ENCODE results near the gene PIF1.
"Not testable (repeated sequence)": the region's sequence is repeated elsewhere in the genome, so short reads cannot be mapped to it uniquely, and the experiment has no call there.

Gene PIF1

GRCh38 chr15:64808785-64809453, 16.5 kb downstream of the PIF1 start:
- DNase-seq, result no peak

- DNase-seq, result no peak
Observed at GRCh38 chr15:64807751-64808222, 17.7 kb downstream of the PIF1 start.

GRCh38 chr15:64807051-64807749, 18.2 kb downstream of the PIF1 start:
- no peak for DNase-seq

DNA sequence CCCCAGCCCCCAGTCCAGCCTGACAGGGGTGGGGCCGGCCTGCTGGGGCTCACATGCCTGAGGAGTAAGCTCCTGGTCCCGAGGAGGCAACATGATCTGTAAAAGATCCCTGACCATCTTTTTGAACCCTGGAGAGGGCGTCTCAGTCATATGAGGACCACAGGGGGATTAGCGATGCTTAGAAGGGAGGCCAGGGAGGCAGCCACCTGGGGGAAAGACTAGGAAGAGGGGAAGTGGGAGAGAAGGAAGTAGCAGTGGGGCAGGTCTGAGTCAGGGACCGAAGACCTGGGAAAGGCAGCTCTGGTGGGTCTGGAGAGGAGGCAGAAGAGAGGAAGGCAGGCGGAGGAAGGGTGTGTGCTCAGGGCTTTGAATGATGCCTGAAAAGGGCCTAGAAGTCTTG, 18.9 kb downstream of the PIF1 start:
- DNase-seq, result no peak

- no peak for DNase-seq
Observed at GRCh38 chr15:64804619-64805018, 20.8 kb downstream of the PIF1 start.

- DNase-seq, result no peak
Observed at GRCh38 chr15:64803526-64803925, 21.9 kb downstream of the PIF1 start.

- no peak for DNase-seq
Observed at GRCh38 chr15:64800476-64800875, 25.0 kb downstream of the PIF1 start.

DNA sequence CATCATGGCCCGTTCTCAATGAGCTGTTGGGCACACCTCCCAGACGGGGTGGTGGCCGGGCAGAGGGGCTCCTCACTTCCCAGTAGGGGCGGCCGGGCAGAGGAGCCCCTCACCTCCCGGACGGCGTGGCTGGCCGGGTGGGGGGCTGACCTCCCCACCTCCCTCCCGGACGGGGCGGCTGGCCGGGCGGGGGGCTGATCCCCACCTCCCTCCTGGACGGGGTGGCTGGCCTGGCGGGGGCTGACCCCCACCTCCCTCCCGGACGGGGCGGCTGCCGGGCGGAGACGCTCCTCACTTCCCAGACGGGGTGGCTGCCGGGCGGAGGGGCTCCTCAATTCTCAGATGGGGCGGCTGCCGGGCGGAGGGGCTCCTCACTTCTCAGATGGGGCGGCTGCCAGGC, 26.5 kb downstream of the PIF1 start:
- not testable (repeated sequence) for DNase-seq

DNA sequence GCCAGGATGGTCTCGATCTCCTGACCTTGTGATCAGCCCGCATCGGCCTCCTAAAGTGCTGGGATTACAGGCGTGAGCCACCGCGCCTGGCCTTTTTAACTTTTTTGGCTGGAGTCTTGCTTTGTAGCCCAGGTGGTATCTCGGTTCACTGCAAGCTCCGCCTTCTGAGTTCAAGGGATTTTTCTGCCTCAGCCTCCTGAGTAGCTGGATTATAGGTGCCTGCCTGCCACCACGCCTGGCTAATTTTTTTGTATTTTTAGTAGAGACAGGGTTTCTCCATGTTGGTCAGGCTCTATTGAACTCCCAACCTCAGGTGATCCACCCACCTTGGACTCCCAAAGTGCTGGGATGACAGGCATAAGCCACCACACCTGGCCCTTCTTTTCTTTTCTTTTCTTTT, 29.5 kb downstream of the PIF1 start:
- DNase-seq, result not testable (repeated sequence)

DNA sequence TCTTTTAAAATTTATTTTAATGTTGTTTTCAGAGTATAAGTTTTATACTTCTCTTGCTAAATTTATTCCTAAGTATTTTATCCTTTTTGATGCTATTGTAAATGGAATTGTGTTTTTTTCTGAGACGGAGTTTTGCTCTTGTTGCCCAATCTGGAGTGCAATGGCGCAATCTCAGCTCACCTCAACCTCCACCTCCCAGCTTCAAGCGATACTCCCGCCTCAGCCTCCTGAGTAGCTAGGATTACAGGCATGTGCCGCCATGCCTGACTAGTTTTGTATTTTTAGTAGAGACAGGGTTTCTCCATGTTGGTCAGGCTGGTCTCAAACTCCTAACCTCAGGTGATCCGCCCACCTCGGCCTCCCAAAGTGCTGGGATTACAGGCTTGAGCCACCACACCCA, 30.1 kb downstream of the PIF1 start:
- not testable (repeated sequence) for DNase-seq

GRCh38 chr15:64792282-64792681, 33.2 kb downstream of the PIF1 start:
- no peak for DNase-seq

DNA sequence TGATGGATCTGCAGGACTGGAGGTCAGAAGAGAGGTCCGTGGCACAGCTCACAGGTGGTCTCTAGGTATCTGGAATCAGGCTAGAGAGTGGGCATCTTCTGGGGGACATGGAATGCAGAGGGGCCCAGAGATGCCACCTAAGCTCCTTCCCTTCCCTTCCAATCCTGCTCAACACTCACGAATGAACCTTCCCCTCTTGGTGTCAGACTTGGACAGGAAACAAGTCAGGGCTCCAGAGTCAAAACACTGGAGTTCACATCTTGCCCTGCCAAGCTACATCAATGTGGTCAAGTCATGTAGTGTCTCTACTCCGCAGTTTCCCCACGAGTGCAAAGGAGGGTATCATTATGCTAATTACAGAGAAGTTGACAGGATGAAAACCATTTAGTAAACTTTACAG, 34.0 kb downstream of the PIF1 start:
- DNase-seq, result no peak

DNA sequence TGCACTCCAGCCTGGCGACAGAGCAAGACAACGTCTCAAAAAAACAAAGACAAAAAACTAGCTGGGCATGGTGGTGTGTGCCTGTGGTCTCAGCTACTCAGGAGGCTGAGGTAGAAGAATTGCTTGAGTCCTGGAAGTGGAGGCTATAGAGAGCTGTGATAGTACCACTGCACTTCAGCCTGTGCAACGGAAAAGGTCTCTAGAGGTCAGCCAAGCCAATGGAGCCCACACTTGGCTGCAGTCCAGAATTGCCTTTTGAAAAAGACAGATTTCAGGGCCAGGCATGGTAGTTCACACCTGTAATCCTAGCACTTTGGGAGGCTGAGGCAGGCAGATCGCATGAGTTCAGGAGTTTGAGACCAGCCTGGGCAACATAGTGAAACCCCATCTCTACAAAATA, 41.7 kb downstream of the PIF1 start:
- no peak for DNase-seq

- DNase-seq, result no peak
Observed at GRCh38 chr15:64782751-64783150, 42.7 kb downstream of the PIF1 start.

DNA sequence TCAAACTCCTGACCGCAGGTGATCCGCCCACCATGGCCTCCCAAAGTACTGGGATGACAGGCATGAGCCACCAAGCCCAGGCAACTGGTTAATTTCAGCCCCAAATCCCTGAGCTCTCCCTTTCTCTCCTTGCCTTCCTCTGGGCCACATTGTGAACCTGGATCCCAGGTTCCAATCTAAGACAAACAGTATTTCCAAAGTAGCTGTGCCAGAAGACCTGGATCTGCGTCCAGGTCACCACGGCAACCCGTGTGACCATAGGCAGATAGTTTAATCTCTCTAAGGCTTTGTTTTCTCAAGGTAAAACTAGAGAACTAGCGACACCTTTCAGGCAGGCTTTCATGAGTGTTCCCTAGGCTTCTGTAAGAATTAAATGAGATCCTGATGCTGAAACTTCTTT, 44.1 kb downstream of the PIF1 start:
- no peak for DNase-seq

GRCh38 chr15:64780600-64781156, 44.8 kb downstream of the PIF1 start:
- no peak for DNase-seq

- no peak for DNase-seq
Observed at GRCh38 chr15:64779630-64780029, 45.8 kb downstream of the PIF1 start.

GRCh38 chr15:64779024-64779423, 46.4 kb downstream of the PIF1 start:
- no peak for DNase-seq

- DNase-seq, result no peak
Observed at GRCh38 chr15:64776402-64776786, 49.1 kb downstream of the PIF1 start.

DNA sequence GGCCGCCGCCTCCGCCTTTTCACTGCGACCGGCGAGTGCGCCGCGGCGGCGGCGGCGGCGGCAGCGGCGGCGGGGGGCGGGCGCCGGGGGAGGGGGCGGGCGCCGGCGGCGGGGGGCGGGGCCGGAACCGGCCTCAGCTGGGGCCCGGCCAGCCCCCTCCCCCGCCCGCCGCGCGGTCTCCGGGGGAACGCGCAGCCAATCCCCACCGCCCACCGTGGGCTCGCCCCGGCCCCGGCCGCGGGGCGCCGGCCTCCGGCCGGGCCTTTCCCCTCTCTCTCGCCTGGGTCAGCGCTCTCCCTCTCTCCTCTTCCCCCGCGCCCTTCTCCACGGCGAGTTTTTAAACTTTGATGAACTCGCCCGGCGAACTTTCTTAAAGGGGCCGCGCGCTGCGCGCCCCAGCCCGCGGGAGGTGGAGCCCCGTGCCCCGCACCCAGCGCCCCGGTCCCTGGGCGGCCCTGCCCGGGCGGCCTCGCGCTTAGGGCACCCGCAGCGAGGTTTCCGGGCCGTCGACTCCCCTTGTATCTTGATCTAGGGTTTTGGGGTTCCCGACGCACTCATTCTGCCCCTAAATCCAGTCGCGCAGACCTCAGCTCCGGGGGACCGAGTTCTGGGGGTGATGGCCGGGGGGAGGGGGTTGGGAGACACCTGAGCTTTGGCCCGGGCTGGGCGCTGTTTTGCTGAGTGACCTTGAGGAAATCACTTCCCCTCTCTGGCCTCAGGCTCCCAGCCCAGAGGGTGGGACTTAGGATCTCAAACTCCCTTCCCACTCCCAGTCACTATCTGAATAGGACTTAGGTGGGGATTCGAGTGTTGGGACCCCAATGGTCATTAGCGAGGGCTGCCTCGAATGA, 49.7 kb downstream of the PIF1 start, which contains the start of gene RBPMS2:
Gene RBPMS2, minus strand, starts transcription at position 39 of the 851 bp plus-strand sequence. CDS start 270 bp downstream, outside the sequence.
- no peak for DNase-seq

DNA sequence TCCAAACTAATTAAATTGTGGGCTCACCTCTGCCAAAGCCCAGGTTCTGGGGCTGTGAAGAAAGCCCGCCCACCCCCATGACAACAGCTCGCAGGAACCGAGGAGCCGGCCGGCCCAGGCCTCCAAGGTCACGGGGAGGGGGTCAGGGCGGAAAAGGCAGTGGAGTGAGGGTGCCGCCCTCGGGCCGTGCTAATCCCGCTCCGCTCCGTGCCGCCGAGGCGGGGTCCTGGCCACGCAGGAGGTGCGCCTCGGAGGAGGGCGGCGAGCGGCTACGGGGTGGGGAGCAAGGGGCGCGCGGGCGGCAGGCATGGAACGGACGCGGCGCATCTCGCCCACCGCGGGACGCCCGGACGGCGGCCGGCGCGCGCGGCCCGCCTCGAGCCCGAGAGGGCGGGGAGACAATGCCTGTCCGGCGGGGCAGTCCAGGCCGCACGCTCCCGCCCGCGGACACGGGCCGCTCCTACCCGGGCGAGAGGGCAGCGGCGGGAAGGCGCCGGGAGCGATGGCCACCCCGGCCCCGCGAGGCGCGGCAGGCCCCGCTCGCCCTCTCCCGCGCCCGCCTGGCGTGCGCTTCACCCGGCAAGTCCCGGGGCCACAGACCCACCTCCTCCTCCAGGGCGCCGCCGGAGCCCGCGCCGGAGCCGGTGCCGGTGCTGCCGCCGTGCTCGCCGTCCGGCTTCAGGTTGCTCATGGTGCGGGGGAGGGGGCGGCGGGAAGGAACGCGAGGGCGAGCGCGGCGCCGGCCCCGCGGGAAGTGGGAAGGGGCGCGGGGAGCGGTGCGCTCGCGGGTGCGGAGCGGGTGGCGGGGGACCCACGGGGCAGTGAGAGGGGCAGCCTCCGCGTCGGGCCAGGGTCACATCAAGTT, 50.6 kb downstream of the PIF1 start:
- DNase-seq, result no peak

- DNase-seq, result no peak
Observed at GRCh38 chr15:64774037-64774628, 51.3 kb downstream of the PIF1 start.
